Measurements from ENCODE around the gene PTPRM. TPM values are rescaled to one million over a fixed set of nuclear protein-coding genes. Genes with fewer than 3 reads are reported as not detected.

PTPRM gene
- polyA plus RNA-seq, 3 donors, result 0.04 to 2.1 (median 0.66) TPM

GRCh38 chr18:8276406-8276805, 709.3 kb downstream of the PTPRM start:
- H3K79me2 ChIP-seq (ENCODE audit: insufficient read depth, low read length), result no peaks in the 10 kb centered on the region
- no peak for DNase-seq
- no peak overlapping the region for H3K4me2 ChIP-seq (replicated peaks; ENCODE audit: extremely low read depth, low read length, poor library complexity, severe bottlenecking)
- H3K4me1 ChIP-seq (ENCODE audit: control insufficient read depth in 1 of 2, insufficient read depth in 2 of 2, low read length in 2 of 2), result no peaks in the 10 kb centered on the region
- H4K20me1 ChIP-seq (ENCODE audit: insufficient read depth, low read length), result no peaks in the 10 kb centered on the region
- H3K4me1 Mint-ChIP-seq, result no peaks in the 10 kb centered on the region
- no peak overlapping the region for H3K27ac Mint-ChIP-seq
- no peak overlapping the region for H3K4me3 ChIP-seq (replicated peaks in 1 of 3; ENCODE audit: low read depth in 2 of 3, low read length in 3 of 3)
- no peak overlapping the region for H3K4me3 Mint-ChIP-seq
- no peaks in the 10 kb centered on the region for H3K36me3 Mint-ChIP-seq
- TF ChIP-seq CTCF (IDR thresholded peaks at IDR 0.05), result no peak
- no peak overlapping the region for H2AFZ ChIP-seq (ENCODE audit: insufficient read depth, low read depth, low read length, poor library complexity, severe bottlenecking)
- no CpG with 5 or more reads among the region's 3 CpGs for WGBS (ENCODE audit: insufficient coverage)
- H3K9me3 ChIP-seq (replicated peaks in 1 of 2; ENCODE audit: control insufficient read depth in 1 of 2, insufficient read depth in 1 of 2, low read length in 2 of 2), result no peaks in the 10 kb centered on the region
- H3K9me3 Mint-ChIP-seq, result peaks cover 0 to 3% (median 2%) of the 10 kb centered on the region in 7 donors
- H3K36me3 ChIP-seq (replicated peaks in 1 of 2; ENCODE audit: control insufficient read depth in 1 of 2, insufficient read depth in 2 of 2, low read length in 2 of 2), result no peaks in the 10 kb centered on the region
- intact Hi-C loops (cut with micrococcal nuclease), result no loop called here
- H3K27ac ChIP-seq (ENCODE audit: low read depth in 1 of 2, low read length in 2 of 2), result no peak overlapping the region
- H3K27me3 ChIP-seq (ENCODE audit: control insufficient read depth in 2 of 2, insufficient read depth in 2 of 2, low read length in 2 of 2), result no peaks in the 10 kb centered on the region
- H3K9ac ChIP-seq (ENCODE audit: insufficient read depth, low read length, poor library complexity, severe bottlenecking), result no peak overlapping the region
- peaks cover 0 to 1% (median 0%) of the 10 kb centered on the region in 3 donors for H3K27me3 Mint-ChIP-seq (ENCODE audit: low read depth in 3 of 3)

GRCh38 chr18:8277270-8277669, 710.2 kb downstream of the PTPRM start:
- H3K27ac Mint-ChIP-seq, result no peak overlapping the region
- H3K9me3 Mint-ChIP-seq, result peaks cover 0 to 3% (median 2%) of the 10 kb centered on the region in 7 donors
- intact Hi-C loops (cut with micrococcal nuclease), result no loop called here
- H3K4me3 ChIP-seq (replicated peaks in 1 of 3; ENCODE audit: low read depth in 2 of 3, low read length in 3 of 3), result no peak overlapping the region
- H3K36me3 Mint-ChIP-seq, result no peaks in the 10 kb centered on the region
- H3K4me1 ChIP-seq (ENCODE audit: control insufficient read depth in 1 of 2, insufficient read depth in 2 of 2, low read length in 2 of 2), result no peaks in the 10 kb centered on the region
- no peaks in the 10 kb centered on the region for H3K27me3 ChIP-seq (ENCODE audit: control insufficient read depth in 2 of 2, insufficient read depth in 2 of 2, low read length in 2 of 2)
- H3K27me3 Mint-ChIP-seq (ENCODE audit: low read depth in 3 of 3), result peaks cover 0 to 1% (median 0%) of the 10 kb centered on the region in 3 donors
- no peaks in the 10 kb centered on the region for H3K9me3 ChIP-seq (replicated peaks in 1 of 2; ENCODE audit: control insufficient read depth in 1 of 2, insufficient read depth in 1 of 2, low read length in 2 of 2)
- no peak for DNase-seq
- no peak overlapping the region for H3K4me3 Mint-ChIP-seq
- TF ChIP-seq CTCF (IDR thresholded peaks at IDR 0.05), result no peak
- WGBS (ENCODE audit: insufficient coverage), result no CpG with 5 or more reads among the region's 1 CpG
- no peak overlapping the region for H3K27ac ChIP-seq (ENCODE audit: low read depth in 1 of 2, low read length in 2 of 2)
- H3K36me3 ChIP-seq (replicated peaks in 1 of 2; ENCODE audit: control insufficient read depth in 1 of 2, insufficient read depth in 2 of 2, low read length in 2 of 2), result no peaks in the 10 kb centered on the region
- H4K20me1 ChIP-seq (ENCODE audit: insufficient read depth, low read length), result no peaks in the 10 kb centered on the region
- no peak overlapping the region for H3K9ac ChIP-seq (ENCODE audit: insufficient read depth, low read length, poor library complexity, severe bottlenecking)
- no peak overlapping the region for H3K4me2 ChIP-seq (replicated peaks; ENCODE audit: extremely low read depth, low read length, poor library complexity, severe bottlenecking)
- H2AFZ ChIP-seq (ENCODE audit: insufficient read depth, low read depth, low read length, poor library complexity, severe bottlenecking), result no peak overlapping the region
- no peaks in the 10 kb centered on the region for H3K4me1 Mint-ChIP-seq
- H3K79me2 ChIP-seq (ENCODE audit: insufficient read depth, low read length), result no peaks in the 10 kb centered on the region
